Erythroblast (primary cell): ENCODE measurements around the gene PIAS3.

Source experiments
- GATA1 ChIP-seq: IDR thresholded peaks from 2 replicates; pipeline ENCODE4 v1.6.1; 2011; ENCODE audit warnings: low read depth, mild to moderate bottlenecking, control low read depth, low read length, moderate library complexity
- POLR2A ChIP-seq: IDR thresholded peaks from 2 replicates; pipeline ENCODE4 v1.6.1; 2011; ENCODE audit warnings: mild to moderate bottlenecking, low read length

GRCh38 chr1:145858901-145859490 lies at the start of gene PIAS3:
- TF ChIP-seq POLR2A = no peak
- no peak for TF ChIP-seq GATA1
